Hepatocyte (in vitro differentiated cells): Measurements from ENCODE around the gene CLIP2. TPM values are rescaled to one million over a fixed set of nuclear protein-coding genes. Genes with fewer than 3 reads are reported as not detected.
"Not testable (repeated sequence)": the region's sequence is repeated elsewhere in the genome, so short reads cannot be mapped to it uniquely, and the experiment has no call there.

Experiments
- DNase-seq: peaks from one replicate; pipeline ENCODE4 v3.0.0-alpha.2; 2016; ENCODE audit warnings: low spot score
- H2AFZ ChIP-seq: fragments of 200-600 bp; sonication (generic); 2 replicates; pipeline ENCODE4 v1.6.0; 2016; ENCODE audit warnings: antibody characterized with exemption, mild to moderate bottlenecking
- H3K27ac ChIP-seq: fragments of 200-600 bp; sonication (generic); 2 replicates; pipeline ENCODE4 v1.5.1; 2016; ENCODE audit warnings: mild to moderate bottlenecking
- H3K27me3 ChIP-seq: fragments of 200-600 bp; sonication (generic); 2 replicates; pipeline ENCODE4 v1.6.1; 2016
- H3K36me3 ChIP-seq: fragments of 200-600 bp; sonication (generic); replicated peaks from 2 replicates; pipeline ENCODE4 v1.5.1; 2016; ENCODE audit warnings: low read depth; ENCODE audit not compliant: insufficient read depth
- H3K4me1 ChIP-seq: fragments of 200-600 bp; sonication (generic); 2 replicates; pipeline ENCODE4 v1.5.1; 2016; ENCODE audit warnings: mild to moderate bottlenecking, moderate library complexity; ENCODE audit not compliant: insufficient read depth
- H3K4me2 ChIP-seq: fragments of 200-600 bp; sonication (generic); 2 replicates; pipeline ENCODE4 v1.6.0; 2016
- H3K4me3 ChIP-seq: fragments of 200-600 bp; sonication (generic); 2 replicates; pipeline ENCODE4 v1.5.1; 2016; ENCODE audit warnings: mild to moderate bottlenecking
- H3K79me2 ChIP-seq: fragments of 200-600 bp; sonication (generic); 2 replicates; pipeline ENCODE4 v1.6.0; 2017; ENCODE audit warnings: mild to moderate bottlenecking
- H3K9me2 ChIP-seq: fragments of 200-600 bp; sonication (generic); replicated peaks from 2 replicates; pipeline ENCODE4 v1.6.0; 2017; ENCODE audit warnings: mild to moderate bottlenecking; ENCODE audit not compliant: insufficient read depth
- H3K9me3 ChIP-seq: fragments of 200-600 bp; sonication (generic); 2 replicates; pipeline ENCODE4 v1.5.1; 2016; ENCODE audit warnings: low read depth, mild to moderate bottlenecking
- H4K20me1 ChIP-seq: fragments of 200-600 bp; sonication (generic); 2 replicates; pipeline ENCODE4 v1.6.0; 2016; ENCODE audit warnings: mild to moderate bottlenecking; ENCODE audit not compliant: insufficient read depth, poor library complexity, severe bottlenecking
- EZH2 ChIP-seq: fragments of 200-600 bp; sonication (generic); IDR thresholded peaks from 2 replicates; pipeline ENCODE4 v1.6.1; 2016; ENCODE audit warnings: antibody characterized with exemption, mild to moderate bottlenecking, borderline replicate concordance
- EZH2phosphoT487 ChIP-seq: fragments of 200-600 bp; sonication (generic); IDR thresholded peaks from one replicate; pipeline ENCODE4 v1.6.1; 2018; ENCODE audit warnings: antibody characterized with exemption, mild to moderate bottlenecking, low read depth, moderate library complexity; ENCODE audit not compliant: unreplicated experiment, severe bottlenecking
- WGBS: methylation state at CpG from one replicate; pipeline ENCODE4 v1.1.6; 2016; ENCODE audit warnings: low lambda C conversion rate; ENCODE audit errors: missing lambda C conversion rate; 5-methylcytosine and 5-hydroxymethylcytosine counted together
- polyA plus RNA-seq: library from polyadenylated mRNA; unstranded; fragments of >200 nt; fragmentation: Nextera tagmentation; extraction: Ambion mirVana; gene quantifications from 2 replicates; pipeline ENCODE4 v1.2.1, GENCODE V29; 2016
- total RNA-seq: library from RNA; depleted of rRNA; stranded (reverse); fragments of >200 nt; gene quantifications from 2 replicates; pipeline ENCODE4 v1.2.3, GENCODE V29; 2014
- TF ChIP-seq, protein P1 (sequence below): fragments of 200-600 bp; sonication (generic); IDR thresholded peaks from 2 replicates; pipeline ENCODE4 v1.5.1; 2016; ENCODE audit warnings: antibody characterized with exemption, mild to moderate bottlenecking; ENCODE audit not compliant: poor library complexity

The CLIP2 gene
- total and polyA plus RNA-seq, 2 experiments from 2014 or later: 17.9 to 28.5 TPM

DNA sequence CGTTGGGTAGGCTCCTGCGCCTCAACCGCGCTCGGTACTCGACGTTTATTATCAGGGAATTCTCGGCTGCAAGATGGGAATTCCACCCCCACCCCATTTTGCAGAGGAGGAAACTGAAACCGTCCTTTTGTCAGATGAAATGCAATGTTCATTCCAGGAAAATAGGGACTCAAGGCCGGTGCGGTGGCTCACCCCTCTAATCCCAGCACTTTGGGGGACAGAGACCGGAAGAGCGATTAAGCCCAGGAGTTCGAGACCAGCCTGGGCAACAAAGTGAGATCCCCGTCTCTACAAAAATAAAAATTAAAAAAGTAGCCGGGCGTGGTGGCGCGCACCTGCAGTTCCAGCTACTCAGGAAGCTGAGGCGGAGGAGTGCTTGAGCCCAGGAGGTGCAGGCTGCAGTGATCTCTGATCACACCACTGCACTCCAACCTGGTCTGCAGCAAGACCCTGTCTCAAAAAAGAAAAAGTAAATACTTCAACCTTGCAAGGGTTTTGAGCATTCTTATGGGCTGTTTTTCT lies 34.3 kb upstream of the CLIP2 start:
- no peaks in the 10 kb centered on the region for H3K27me3 ChIP-seq
- H3K9me3 ChIP-seq: no peaks in the 10 kb centered on the region
- H3K79me2 ChIP-seq: peaks cover 28% of the 10 kb centered on the region
- no peaks in the 10 kb centered on the region for H3K36me3 ChIP-seq
- H2AFZ ChIP-seq: peak overlapping the region; percentile 74
- no peak for DNase-seq
- H4K20me1 ChIP-seq: no peaks in the 10 kb centered on the region
- peak overlapping the region; percentile 95 for H3K27ac ChIP-seq
- 33% methylated on average over 20 of the region's 20 CpGs for WGBS
- H3K4me2 ChIP-seq: peak overlapping the region; percentile 92
- H3K9me2 ChIP-seq: no peaks in the 10 kb centered on the region
- H3K4me3 ChIP-seq: peak overlapping the region; percentile 66
- TF ChIP-seq EZH2 (no peak), EZH2phosphoT487 (no peak)
- TF ChIP-seq, protein P1, sequence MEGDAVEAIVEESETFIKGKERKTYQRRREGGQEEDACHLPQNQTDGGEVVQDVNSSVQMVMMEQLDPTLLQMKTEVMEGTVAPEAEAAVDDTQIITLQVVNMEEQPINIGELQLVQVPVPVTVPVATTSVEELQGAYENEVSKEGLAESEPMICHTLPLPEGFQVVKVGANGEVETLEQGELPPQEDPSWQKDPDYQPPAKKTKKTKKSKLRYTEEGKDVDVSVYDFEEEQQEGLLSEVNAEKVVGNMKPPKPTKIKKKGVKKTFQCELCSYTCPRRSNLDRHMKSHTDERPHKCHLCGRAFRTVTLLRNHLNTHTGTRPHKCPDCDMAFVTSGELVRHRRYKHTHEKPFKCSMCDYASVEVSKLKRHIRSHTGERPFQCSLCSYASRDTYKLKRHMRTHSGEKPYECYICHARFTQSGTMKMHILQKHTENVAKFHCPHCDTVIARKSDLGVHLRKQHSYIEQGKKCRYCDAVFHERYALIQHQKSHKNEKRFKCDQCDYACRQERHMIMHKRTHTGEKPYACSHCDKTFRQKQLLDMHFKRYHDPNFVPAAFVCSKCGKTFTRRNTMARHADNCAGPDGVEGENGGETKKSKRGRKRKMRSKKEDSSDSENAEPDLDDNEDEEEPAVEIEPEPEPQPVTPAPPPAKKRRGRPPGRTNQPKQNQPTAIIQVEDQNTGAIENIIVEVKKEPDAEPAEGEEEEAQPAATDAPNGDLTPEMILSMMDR: no peak
- peaks cover 18% of the 10 kb centered on the region for H3K4me1 ChIP-seq

DNA sequence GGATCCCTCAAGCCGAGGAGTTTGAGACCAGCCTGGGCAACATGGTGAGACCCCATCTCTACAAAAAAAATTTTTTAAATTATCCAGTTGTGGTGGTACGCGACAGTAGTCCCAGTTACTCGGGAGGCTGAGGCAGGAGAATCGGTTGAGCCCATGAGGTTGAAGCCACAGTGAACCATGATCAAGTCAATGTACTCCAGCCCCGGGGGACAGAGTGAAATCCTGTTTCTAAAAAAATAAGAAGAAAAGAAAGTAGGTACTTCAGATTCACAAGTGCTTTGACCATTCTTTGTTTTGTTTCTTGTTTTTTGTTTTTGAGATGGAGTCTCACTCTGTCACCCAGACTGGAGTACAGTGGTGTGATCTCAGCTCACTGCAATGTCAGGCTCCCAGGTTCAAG lies 33.7 kb upstream of the CLIP2 start:
- 96% methylated on average over 6 of the region's 6 CpGs for WGBS
- peak overlapping the region; percentile 95 for H3K27ac ChIP-seq
- DNase-seq, H3K9me2 ChIP-seq, H3K36me3 ChIP-seq, H3K9me3 ChIP-seq, H4K20me1 ChIP-seq, H3K27me3 ChIP-seq: not testable (repeated sequence)
- H3K4me1 ChIP-seq: peaks cover 18% of the 10 kb centered on the region
- peak overlapping the region; percentile 92 for H3K4me2 ChIP-seq
- H2AFZ ChIP-seq: peak overlapping the region; percentile 74
- peak overlapping the region; percentile 66 for H3K4me3 ChIP-seq
- H3K79me2 ChIP-seq: peaks cover 28% of the 10 kb centered on the region

DNA sequence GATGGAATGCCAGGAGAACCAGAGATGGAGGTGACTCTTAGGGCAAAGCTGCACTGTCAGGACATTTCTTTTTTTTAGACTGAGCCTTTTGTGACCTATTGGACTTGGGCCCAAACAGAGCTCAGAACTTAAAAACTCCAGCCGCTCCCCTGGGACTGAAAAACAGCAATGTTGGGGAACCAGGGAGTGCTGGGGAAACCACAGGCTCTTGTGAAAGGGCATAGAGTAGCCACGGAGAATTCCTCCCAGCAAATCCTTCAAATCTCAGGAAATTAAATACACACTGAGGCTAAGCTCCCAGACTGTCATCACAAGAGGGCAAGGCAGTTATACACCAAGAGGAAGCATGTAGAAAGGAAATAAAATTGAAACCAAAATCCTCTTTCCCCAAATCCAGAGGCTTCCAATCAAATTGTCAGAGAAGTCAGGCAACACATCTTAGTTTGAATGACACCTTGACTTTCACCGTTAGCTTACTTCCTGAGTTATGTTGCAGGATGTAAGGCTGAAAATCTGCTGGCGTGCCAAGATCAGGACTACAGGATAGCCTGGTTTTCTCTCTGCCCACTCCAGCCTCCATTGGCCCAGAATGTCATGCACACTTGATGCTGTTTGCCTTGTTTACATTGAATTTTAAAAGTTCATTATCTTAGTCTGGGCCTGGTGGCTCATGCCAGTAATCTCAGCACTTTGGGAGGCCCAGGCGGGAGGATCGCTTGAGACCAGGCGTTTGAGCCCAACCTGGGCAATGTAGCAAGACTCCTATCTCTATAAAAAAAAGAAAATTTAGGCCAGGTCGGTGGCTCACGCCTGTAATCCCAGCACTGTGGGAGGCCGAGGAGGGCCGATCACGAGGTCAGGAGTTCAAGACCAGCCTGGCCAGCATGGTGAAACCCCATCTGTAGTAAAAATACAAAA lies 32.5 kb upstream of the CLIP2 start:
- WGBS: 85% methylated on average over 12 of the region's 12 CpGs
- no peak for DNase-seq
- no peak overlapping the region for H3K4me2 ChIP-seq
- no peak overlapping the region for H2AFZ ChIP-seq
- peak overlapping the region; percentile 95 for H3K27ac ChIP-seq
- H4K20me1 ChIP-seq: no peaks in the 10 kb centered on the region
- H3K9me2 ChIP-seq: no peaks in the 10 kb centered on the region
- H3K27me3 ChIP-seq: no peaks in the 10 kb centered on the region
- H3K79me2 ChIP-seq: peaks cover 28% of the 10 kb centered on the region
- H3K4me3 ChIP-seq: no peak overlapping the region
- H3K4me1 ChIP-seq: peaks cover 18% of the 10 kb centered on the region
- no peaks in the 10 kb centered on the region for H3K36me3 ChIP-seq
- H3K9me3 ChIP-seq: no peaks in the 10 kb centered on the region
- TF ChIP-seq EZH2 (no peak), EZH2phosphoT487 (no peak)
- TF ChIP-seq, protein P1: no peak

DNA sequence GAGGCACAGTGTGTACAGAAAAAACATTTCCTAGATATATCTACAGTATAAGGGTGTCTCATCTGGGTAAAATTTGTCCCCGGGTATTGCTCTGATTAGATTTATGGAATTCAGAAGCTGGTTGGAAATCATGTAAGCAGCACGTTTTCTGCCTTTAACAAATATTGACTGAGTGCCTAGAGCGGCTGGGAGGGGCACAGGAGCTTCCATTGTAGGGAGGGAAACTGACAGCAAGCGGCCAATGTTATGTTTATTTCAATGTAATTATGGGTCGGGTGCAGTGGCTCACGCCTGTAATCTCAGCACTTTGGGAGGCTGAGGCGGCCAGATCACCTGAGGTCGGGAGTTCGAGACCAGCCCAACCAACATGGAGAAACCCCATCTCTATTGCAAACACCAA lies 30.6 kb upstream of the CLIP2 start:
- Histone ChIP-seq H3K79me2 (peaks cover 15% of the 10 kb centered on the region), H3K4me1 (peaks cover 13% of the 10 kb centered on the region), H3K9me3 (no peaks in the 10 kb centered on the region), H3K27ac (no peak overlapping the region), H3K9me2 (no peaks in the 10 kb centered on the region), H2AFZ (no peak overlapping the region), H3K4me2 (no peak overlapping the region), H3K36me3 (no peaks in the 10 kb centered on the region), H4K20me1 (no peaks in the 10 kb centered on the region), H3K27me3 (no peaks in the 10 kb centered on the region), H3K4me3 (no peak overlapping the region)
- TF ChIP-seq, protein P1: no peak
- TF ChIP-seq EZH2phosphoT487 (no peak), EZH2 (no peak)
- no peak for DNase-seq
- 67% methylated on average over 9 of the region's 9 CpGs for WGBS
